ENCODE data around the gene EIF2B2. TPM values are rescaled to one million over a fixed set of nuclear protein-coding genes. Genes with fewer than 3 reads are reported as not detected.

The EIF2B2 gene
- total and polyA plus RNA-seq, 2 experiments from 2014 or later = 40.6 to 50.2 TPM

DNA sequence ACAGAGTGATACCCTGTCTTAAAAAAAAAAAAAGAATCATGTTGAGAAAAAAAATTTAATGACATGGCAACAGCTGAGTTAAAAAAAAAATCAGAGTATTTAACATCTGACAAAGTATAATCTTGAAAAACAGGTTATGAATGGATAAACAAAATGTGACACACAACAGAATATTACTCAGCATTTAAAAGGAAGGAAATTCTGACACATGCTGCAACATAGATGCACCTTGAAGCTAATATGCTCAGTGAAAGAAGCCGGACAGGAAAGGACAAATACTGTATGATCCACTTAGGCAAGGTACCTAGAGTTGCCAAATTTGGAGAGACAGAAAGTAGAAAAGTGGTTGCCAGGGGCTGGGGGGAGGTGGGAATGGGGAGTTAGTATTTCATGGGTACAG lies 19.4 kb upstream of the EIF2B2 start:
- H3K79me2 ChIP-seq (ENCODE audit: insufficient read depth) = no peaks in the 10 kb centered on the region
- H3K4me3 ChIP-seq = no peak overlapping the region
- no peaks in the 10 kb centered on the region for H3K36me3 ChIP-seq (ENCODE audit: low read depth)
- H2AFZ ChIP-seq = no peak overlapping the region
- H3K9ac ChIP-seq = no peak overlapping the region
- in situ Hi-C loops (cut with MboI) = no loop called here
- no peaks in the 10 kb centered on the region for H3K27me3 ChIP-seq (replicated peaks; ENCODE audit: insufficient read depth)
- H4K20me1 ChIP-seq (ENCODE audit: insufficient read depth) = no peaks in the 10 kb centered on the region
- no peaks in the 10 kb centered on the region for H3K9me2 ChIP-seq (ENCODE audit: insufficient read depth)
- H3K27ac ChIP-seq = no peak overlapping the region
- H3K4me2 ChIP-seq (ENCODE audit: unreplicated experiment) = no peak overlapping the region
- DNase-seq = no peak
- TF ChIP-seq EZH2phosphoT487 (IDR thresholded peaks at IDR 0.05; ENCODE audit: insufficient read depth, low read depth) (no peak), EZH2 (IDR thresholded peaks at IDR 0.05; ENCODE audit: insufficient read depth, poor library complexity, severe bottlenecking) (no peak)
- no peaks in the 10 kb centered on the region for H3K9me3 ChIP-seq (ENCODE audit: low read depth)
- peaks cover 8% of the 10 kb centered on the region; the same call in 1 of the 2 replicates for H3K4me1 ChIP-seq (ENCODE audit: insufficient read depth)
- WGBS, 2 experiments (ENCODE audit: low coverage in 1 of 2, low lambda C conversion rate in 2 of 2, missing lambda C conversion rate in 2 of 2) = 94 to 100% methylated on average over 1 of the region's 1 CpG
- 0 out of 2 replicates have a peak, but pooled peaks cover 4% of the 10 kb centered on the region for H3F3A ChIP-seq (ENCODE audit: insufficient read depth)

DNA sequence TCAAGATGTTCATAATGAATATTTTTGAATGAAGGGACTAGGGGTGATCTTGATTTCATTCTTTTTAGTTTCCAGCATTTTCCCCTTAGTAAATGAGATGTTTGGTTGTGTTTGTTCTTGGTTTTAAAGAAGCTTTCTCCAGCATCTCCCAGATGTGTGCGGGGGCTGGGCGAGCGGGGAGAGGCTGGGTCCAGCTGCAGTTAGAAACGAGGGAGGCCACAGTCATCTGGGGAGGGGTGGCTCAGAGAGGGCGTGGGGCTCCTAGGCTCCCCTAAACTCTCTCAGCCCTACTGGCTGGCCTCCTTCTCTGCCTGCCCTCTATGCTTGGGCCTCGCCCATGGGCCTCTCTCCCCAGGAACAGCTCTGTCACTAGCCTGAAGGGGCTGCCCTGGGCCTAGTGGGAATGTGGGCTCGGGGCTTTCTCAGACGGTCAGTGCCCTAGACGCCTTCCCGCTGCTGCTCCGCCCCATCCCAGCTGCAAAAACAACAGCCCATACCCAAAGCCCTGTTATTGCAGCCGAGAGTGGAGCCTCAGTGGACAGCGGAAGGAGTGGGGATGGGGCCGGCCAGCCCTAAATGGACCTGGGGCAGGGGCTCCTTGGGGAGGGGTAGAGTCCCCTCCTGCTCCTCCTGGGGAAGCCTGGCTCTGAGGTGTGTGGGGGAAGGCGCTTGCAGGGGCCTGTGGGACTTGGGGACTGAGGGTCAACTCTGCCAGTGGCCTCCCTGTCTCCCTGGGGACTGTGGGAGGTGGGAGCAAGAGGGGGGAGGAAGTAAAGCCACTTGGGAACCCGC lies 18.3 kb upstream of the EIF2B2 start:
- H3K79me2 ChIP-seq (ENCODE audit: insufficient read depth) = no peaks in the 10 kb centered on the region
- no peak overlapping the region for H3K9ac ChIP-seq
- H3K9me3 ChIP-seq (ENCODE audit: low read depth) = no peaks in the 10 kb centered on the region
- no peaks in the 10 kb centered on the region for H3K36me3 ChIP-seq (ENCODE audit: low read depth)
- 0 out of 2 replicates have a peak, but pooled peaks cover 4% of the 10 kb centered on the region for H3F3A ChIP-seq (ENCODE audit: insufficient read depth)
- H3K27ac ChIP-seq = no peak overlapping the region
- no peak for TF ChIP-seq EZH2phosphoT487 (IDR thresholded peaks at IDR 0.05; ENCODE audit: insufficient read depth, low read depth)
- H2AFZ ChIP-seq = no peak overlapping the region
- 81 to 83% methylated on average over 15 to 16 of the region's 16 CpGs for WGBS, 2 experiments (ENCODE audit: low coverage in 1 of 2, low lambda C conversion rate in 2 of 2, missing lambda C conversion rate in 2 of 2)
- in situ Hi-C loops (cut with MboI) = no loop called here
- no peaks in the 10 kb centered on the region for H3K27me3 ChIP-seq (replicated peaks; ENCODE audit: insufficient read depth)
- H4K20me1 ChIP-seq (ENCODE audit: insufficient read depth) = no peaks in the 10 kb centered on the region
- no peak overlapping the region for H3K4me2 ChIP-seq (ENCODE audit: unreplicated experiment)
- H3K4me3 ChIP-seq = no peak overlapping the region
- no peak for DNase-seq
- H3K4me1 ChIP-seq (ENCODE audit: insufficient read depth) = peaks cover under 1% of the 10 kb centered on the region; the same call in 1 of the 2 replicates
- H3K9me2 ChIP-seq (ENCODE audit: insufficient read depth) = no peaks in the 10 kb centered on the region

DNA sequence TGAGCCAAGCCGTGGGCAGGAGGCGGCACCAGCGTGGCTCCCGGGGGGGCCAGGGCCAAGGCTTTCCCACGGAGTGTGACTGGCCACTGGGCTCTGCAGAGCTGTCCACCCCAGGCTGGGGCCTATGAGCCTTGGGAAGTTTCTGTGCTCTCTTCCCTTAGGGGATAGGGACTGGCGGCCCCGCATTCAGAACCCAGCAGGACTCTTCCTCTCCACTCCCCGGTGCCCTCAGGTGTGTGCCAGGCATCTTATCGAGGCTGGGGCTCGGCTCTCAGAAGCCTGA lies 17.8 kb upstream of the EIF2B2 start:
- TF ChIP-seq EZH2phosphoT487 (IDR thresholded peaks at IDR 0.05; ENCODE audit: insufficient read depth, low read depth) (no peak), EZH2 (IDR thresholded peaks at IDR 0.05; ENCODE audit: insufficient read depth, poor library complexity, severe bottlenecking) (no peak)
- H3K4me3 ChIP-seq = no peak overlapping the region
- WGBS, 2 experiments (ENCODE audit: low coverage in 1 of 2, low lambda C conversion rate in 2 of 2, missing lambda C conversion rate in 2 of 2) = 85% methylated on average over 9 to 10 of the region's 10 CpGs
- H3K4me1 ChIP-seq (ENCODE audit: insufficient read depth) = no peaks in the 10 kb centered on the region
- DNase-seq = no peak
- H2AFZ ChIP-seq = no peak overlapping the region
- H3K9me2 ChIP-seq (ENCODE audit: insufficient read depth) = no peaks in the 10 kb centered on the region
- no peak overlapping the region for H3K27ac ChIP-seq
- in situ Hi-C loops (cut with MboI) = no loop called here
- no peak overlapping the region for H3K4me2 ChIP-seq (ENCODE audit: unreplicated experiment)
- no peak overlapping the region for H3K9ac ChIP-seq
- no peaks in the 10 kb centered on the region for H3K36me3 ChIP-seq (ENCODE audit: low read depth)
- no peaks in the 10 kb centered on the region for H3K9me3 ChIP-seq (ENCODE audit: low read depth)
- no peaks in the 10 kb centered on the region for H4K20me1 ChIP-seq (ENCODE audit: insufficient read depth)
- H3F3A ChIP-seq (ENCODE audit: insufficient read depth) = 0 out of 2 replicates have a peak, but pooled peaks cover 4% of the 10 kb centered on the region
- H3K79me2 ChIP-seq (ENCODE audit: insufficient read depth) = no peaks in the 10 kb centered on the region
- no peaks in the 10 kb centered on the region for H3K27me3 ChIP-seq (replicated peaks; ENCODE audit: insufficient read depth)

DNA sequence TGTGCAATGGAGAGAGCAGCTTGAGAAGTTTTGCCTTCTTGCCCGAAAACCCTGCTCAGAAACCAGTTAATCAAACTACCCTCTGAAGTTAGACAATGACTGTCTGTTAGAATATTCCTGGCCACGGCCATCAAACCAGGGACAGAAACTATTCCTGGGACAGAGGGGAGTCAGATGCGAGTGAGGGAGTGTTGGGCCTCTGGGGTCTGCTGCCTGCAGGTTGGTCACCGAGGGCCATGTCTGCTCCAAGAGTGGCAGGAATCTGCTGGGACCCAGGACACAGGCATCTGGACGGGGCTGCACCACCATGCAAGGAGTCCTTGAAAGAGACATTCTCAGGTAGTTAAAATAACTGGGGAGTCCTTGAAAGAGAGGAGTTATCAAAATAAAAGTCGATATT lies 16.9 kb upstream of the EIF2B2 start:
- DNase-seq = no peak
- H4K20me1 ChIP-seq (ENCODE audit: insufficient read depth) = no peaks in the 10 kb centered on the region
- H2AFZ ChIP-seq = no peak overlapping the region
- WGBS, 2 experiments (ENCODE audit: low coverage in 1 of 2, low lambda C conversion rate in 2 of 2, missing lambda C conversion rate in 2 of 2) = 91 to 93% methylated on average over 6 of the region's 6 CpGs
- H3K4me2 ChIP-seq (ENCODE audit: unreplicated experiment) = no peak overlapping the region
- H3K79me2 ChIP-seq (ENCODE audit: insufficient read depth) = no peaks in the 10 kb centered on the region
- H3K36me3 ChIP-seq (ENCODE audit: low read depth) = no peaks in the 10 kb centered on the region
- H3F3A ChIP-seq (ENCODE audit: insufficient read depth) = 0 out of 2 replicates have a peak, but pooled peaks cover 4% of the 10 kb centered on the region
- no peak overlapping the region for H3K4me3 ChIP-seq
- in situ Hi-C loops (cut with MboI) = no loop called here
- TF ChIP-seq EZH2phosphoT487 (IDR thresholded peaks at IDR 0.05; ENCODE audit: insufficient read depth, low read depth) (no peak), EZH2 (IDR thresholded peaks at IDR 0.05; ENCODE audit: insufficient read depth, poor library complexity, severe bottlenecking) (no peak)
- H3K27ac ChIP-seq = no peak overlapping the region
- H3K9ac ChIP-seq = no peak overlapping the region
- H3K27me3 ChIP-seq (replicated peaks; ENCODE audit: insufficient read depth) = no peaks in the 10 kb centered on the region
- H3K9me2 ChIP-seq (ENCODE audit: insufficient read depth) = no peaks in the 10 kb centered on the region
- H3K9me3 ChIP-seq (ENCODE audit: low read depth) = no peaks in the 10 kb centered on the region
- no peaks in the 10 kb centered on the region for H3K4me1 ChIP-seq (ENCODE audit: insufficient read depth)
